ENCODE results near the gene MAP3K2. TPM values are rescaled to one million over a fixed set of nuclear protein-coding genes. Genes with fewer than 3 reads are reported as not detected.

MAP3K2 gene
- total RNA-seq, 6 experiments from 2014 or later, result 38.5 to 44.2 (median 40.1) TPM

GRCh38 chr2:127392828-127393578 is 5.2 kb upstream of the MAP3K2 start:
- no peaks in the 10 kb centered on the region for H3K9me3 Mint-ChIP-seq
- H3K4me1 Mint-ChIP-seq (ENCODE audit: low read depth), result peaks cover 34% of the 10 kb centered on the region
- TF ChIP-seq, protein P1, sequence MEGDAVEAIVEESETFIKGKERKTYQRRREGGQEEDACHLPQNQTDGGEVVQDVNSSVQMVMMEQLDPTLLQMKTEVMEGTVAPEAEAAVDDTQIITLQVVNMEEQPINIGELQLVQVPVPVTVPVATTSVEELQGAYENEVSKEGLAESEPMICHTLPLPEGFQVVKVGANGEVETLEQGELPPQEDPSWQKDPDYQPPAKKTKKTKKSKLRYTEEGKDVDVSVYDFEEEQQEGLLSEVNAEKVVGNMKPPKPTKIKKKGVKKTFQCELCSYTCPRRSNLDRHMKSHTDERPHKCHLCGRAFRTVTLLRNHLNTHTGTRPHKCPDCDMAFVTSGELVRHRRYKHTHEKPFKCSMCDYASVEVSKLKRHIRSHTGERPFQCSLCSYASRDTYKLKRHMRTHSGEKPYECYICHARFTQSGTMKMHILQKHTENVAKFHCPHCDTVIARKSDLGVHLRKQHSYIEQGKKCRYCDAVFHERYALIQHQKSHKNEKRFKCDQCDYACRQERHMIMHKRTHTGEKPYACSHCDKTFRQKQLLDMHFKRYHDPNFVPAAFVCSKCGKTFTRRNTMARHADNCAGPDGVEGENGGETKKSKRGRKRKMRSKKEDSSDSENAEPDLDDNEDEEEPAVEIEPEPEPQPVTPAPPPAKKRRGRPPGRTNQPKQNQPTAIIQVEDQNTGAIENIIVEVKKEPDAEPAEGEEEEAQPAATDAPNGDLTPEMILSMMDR (IDR thresholded peaks at IDR 0.05), result no peak
- H3K27ac Mint-ChIP-seq, result peak overlapping the region; percentile 48; the same call in 1 of the 2 replicates
- peaks cover 2% of the 10 kb centered on the region; the same call in 1 of the 2 replicates for H3K27me3 Mint-ChIP-seq (ENCODE audit: insufficient read depth)
- peaks cover 7% of the 10 kb centered on the region for H3K36me3 Mint-ChIP-seq (ENCODE audit: low read depth)
- DNase-seq, result no peak
- no peak overlapping the region for H3K4me3 Mint-ChIP-seq

GRCh38 chr2:127392133-127392827 is 4.5 kb upstream of the MAP3K2 start:
- no peaks in the 10 kb centered on the region for H3K9me3 Mint-ChIP-seq
- peaks cover 2% of the 10 kb centered on the region; the same call in 1 of the 2 replicates for H3K27me3 Mint-ChIP-seq (ENCODE audit: insufficient read depth)
- no peak for DNase-seq
- H3K36me3 Mint-ChIP-seq (ENCODE audit: low read depth), result peaks cover 7% of the 10 kb centered on the region
- TF ChIP-seq, protein P1 (IDR thresholded peaks at IDR 0.05), result no peak
- H3K4me3 Mint-ChIP-seq, result no peak overlapping the region
- H3K27ac Mint-ChIP-seq, result peak overlapping the region; percentile 48; the same call in 1 of the 2 replicates
- H3K4me1 Mint-ChIP-seq (ENCODE audit: low read depth), result peaks cover 27% of the 10 kb centered on the region

GRCh38 chr2:127389778-127390435 is 2.1 kb upstream of the MAP3K2 start:
- no peaks in the 10 kb centered on the region for H3K9me3 Mint-ChIP-seq
- no peak for DNase-seq
- H3K36me3 Mint-ChIP-seq (ENCODE audit: low read depth), result peaks cover 7% of the 10 kb centered on the region
- no peak overlapping the region for H3K27ac Mint-ChIP-seq
- H3K27me3 Mint-ChIP-seq (ENCODE audit: insufficient read depth), result peaks cover 3% of the 10 kb centered on the region
- H3K4me3 Mint-ChIP-seq, result no peak overlapping the region
- TF ChIP-seq, protein P1 (IDR thresholded peaks at IDR 0.05), result no peak
- peaks cover 48% of the 10 kb centered on the region for H3K4me1 Mint-ChIP-seq (ENCODE audit: low read depth)

- Mint-ChIP-seq H3K4me3 (peak overlapping the region; percentile 90), H3K4me1 (ENCODE audit: low read depth) (peaks cover 57% of the 10 kb centered on the region), H3K9me3 (no peaks in the 10 kb centered on the region), H3K27me3 (ENCODE audit: insufficient read depth) (peaks cover 3% of the 10 kb centered on the region), H3K36me3 (ENCODE audit: low read depth) (no peaks in the 10 kb centered on the region; the same call in 1 of the 2 replicates), H3K27ac (peak overlapping the region; percentile 92)
- DNase-seq, result peak; percentile 17
- TF ChIP-seq, protein P1 (IDR thresholded peaks at IDR 0.05), result no peak
These were observed 819 bp upstream of the MAP3K2 start for GRCh38 chr2:127388423-127389164.
